GM21381 (cell line): Measurements from ENCODE around the gene ENTPD8.
"Not testable (repeated sequence)": the region's sequence is repeated elsewhere in the genome, so short reads cannot be mapped to it uniquely, and the experiment has no call there.

Source experiments
- ATAC-seq: cut with Tn5 transposase; IDR thresholded peaks from one replicate; pipeline ENCODE4 v1.9.1; 2021; ENCODE audit warnings: mild to moderate bottlenecking, moderate library complexity; ENCODE audit not compliant: unreplicated experiment

ENTPD8 gene

GRCh38 chr9:137416006-137416562 lies 25.1 kb downstream of the ENTPD8 start:
- no peak for ATAC-seq

- no peak for ATAC-seq
Measured at GRCh38 chr9:137415451-137415850, 25.7 kb downstream of the ENTPD8 start.

GRCh38 chr9:137412431-137412830 lies 28.7 kb downstream of the ENTPD8 start:
- ATAC-seq: no peak

DNA sequence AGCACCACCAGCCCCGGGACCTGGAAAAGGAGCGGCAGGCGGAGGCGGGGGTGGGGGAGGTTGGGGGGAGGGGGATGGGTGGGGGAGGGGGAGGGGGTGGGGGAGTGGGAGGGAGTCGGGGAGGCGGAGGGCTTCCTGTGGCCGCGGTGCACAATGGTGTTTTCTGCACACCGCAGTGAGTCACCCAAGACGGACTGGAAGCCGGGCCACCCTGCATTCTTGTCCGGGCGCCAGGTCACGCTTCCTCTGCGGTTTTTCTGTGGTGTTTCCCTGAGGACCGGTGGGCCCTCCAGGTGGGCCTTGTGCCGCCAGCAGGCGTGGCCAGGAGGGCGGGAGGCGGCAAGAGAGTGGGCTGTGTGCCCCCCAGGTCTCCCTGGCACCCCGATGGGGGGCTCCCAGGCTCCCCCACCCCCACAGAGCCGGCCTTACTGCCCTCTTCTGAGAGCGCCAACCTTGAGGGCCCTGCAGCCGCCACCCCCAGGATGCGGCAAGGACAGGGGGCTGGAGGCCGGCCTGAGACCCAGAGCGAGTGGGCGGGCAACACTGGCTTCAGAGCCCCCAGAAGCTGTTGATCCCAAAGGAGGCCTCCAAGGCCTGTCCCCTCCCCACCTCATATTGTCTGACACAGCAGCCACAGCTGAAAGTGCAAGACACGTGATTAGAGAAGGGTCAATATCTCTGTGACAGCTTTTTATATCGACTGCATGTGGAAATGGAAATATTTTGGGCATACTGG lies 29.3 kb downstream of the ENTPD8 start:
- ATAC-seq: no peak

DNA sequence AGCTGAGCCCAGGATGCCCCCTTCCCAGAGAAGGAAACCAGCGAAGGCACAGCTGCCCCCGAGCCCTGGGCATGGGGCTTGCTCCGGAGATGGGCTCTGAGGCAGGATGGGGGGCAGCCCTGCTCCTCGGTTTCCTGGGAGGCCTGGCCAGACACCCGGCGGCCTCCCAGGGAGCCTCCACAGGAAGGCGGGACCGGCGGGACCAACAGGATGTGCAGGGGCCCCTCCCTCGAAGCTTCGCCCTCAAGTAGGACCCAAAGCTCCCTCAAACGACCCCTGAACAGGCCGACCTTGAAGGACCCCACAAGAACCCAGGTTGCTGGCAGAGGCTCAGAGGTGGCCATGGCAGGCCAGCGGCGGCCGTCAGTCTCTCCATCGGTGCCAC lies 29.9 kb downstream of the ENTPD8 start:
- ATAC-seq: no peak

GRCh38 chr9:137410891-137411249 lies 30.3 kb downstream of the ENTPD8 start:
- ATAC-seq: no peak

DNA sequence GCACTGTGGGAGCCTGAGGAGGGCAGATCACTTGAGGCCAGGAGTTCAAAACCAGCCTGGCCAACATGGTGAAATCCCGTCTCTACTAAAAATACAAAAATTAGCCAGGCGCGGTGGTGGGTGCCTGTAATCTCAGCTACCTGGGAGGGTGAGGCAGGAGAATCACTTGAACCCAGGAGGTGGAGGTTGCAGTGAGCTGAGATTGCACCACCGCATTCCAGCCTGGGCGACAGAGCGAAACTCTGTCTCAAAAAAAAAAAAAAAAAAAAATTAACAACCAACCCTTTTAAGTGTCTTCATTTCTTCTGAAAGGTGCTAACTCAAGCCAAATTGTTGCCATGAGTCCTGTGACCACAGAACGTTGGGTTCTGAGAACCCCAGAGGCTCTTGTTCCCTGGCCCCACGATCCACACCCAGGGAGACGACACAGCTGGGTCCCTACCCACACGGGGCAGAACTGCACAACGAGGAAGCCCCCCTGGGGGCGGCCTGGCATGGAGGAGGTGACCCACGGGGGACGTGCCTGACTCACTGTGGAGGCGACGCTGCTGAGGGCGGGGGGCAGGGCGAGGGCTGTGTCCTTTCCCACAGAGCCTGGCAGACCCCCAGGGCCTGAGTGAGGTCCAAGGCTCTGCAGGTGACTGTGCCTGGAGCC lies 30.8 kb downstream of the ENTPD8 start:
- not testable (repeated sequence) for ATAC-seq

DNA sequence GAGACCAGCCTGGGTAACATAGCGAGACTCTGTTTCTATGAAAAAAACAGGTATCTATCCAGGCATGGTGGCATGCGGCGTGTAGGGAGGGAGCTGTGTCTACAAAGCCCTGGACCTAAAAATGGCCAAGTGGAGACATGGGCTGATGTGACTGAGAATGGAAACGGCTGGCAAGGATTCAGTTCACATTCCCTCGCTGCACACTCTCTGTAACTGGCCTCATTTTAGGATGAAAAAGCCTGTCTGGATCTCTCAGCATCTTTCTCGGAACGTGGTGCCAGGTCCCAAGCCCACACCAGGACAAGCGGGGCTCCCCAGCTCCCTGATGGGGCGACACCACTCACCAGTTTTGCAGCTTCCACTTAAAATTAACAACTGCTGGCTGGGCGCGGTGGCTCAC lies 31.6 kb downstream of the ENTPD8 start:
- ATAC-seq: no peak

DNA sequence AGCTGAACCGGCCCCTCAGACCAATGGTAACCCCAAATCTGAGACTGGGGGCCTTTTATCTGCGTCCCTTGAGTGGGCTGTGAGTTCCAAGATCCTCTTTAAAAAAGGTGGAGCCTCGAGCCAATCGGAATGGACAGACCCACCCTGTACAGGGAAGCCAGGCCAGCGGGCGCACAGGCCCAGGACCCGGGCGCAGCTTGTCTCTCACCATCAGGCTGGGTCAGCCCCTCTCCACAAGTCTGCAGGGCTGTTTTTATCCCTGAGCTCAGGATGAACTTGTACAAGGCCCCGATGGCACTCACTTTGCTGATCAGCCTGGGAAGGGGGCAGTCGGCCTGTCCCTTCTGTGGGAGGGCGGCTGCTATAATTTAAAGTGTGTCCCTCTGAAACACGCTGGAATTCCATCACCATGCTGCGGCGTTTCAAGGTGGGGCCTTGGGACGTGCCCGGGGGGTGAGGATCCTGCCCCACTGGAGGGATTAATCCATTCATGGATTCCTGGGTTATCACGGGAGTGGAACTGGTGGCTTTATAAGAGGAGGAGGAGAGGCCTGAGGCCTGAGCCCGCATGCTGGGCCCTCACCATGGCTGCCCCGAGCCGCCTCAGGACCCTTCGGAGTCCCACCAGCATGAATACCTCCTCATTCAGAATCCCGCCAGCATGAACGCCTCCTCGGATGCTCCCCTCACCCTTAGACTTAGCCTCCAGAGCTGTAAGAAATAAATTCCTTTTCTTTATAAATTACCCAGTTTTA lies 32.3 kb downstream of the ENTPD8 start:
- ATAC-seq: no peak

- no peak for ATAC-seq
Measured at GRCh38 chr9:137407590-137408300, 33.4 kb downstream of the ENTPD8 start.

- ATAC-seq: no peak
Measured at GRCh38 chr9:137406876-137407589, 34.1 kb downstream of the ENTPD8 start.

DNA sequence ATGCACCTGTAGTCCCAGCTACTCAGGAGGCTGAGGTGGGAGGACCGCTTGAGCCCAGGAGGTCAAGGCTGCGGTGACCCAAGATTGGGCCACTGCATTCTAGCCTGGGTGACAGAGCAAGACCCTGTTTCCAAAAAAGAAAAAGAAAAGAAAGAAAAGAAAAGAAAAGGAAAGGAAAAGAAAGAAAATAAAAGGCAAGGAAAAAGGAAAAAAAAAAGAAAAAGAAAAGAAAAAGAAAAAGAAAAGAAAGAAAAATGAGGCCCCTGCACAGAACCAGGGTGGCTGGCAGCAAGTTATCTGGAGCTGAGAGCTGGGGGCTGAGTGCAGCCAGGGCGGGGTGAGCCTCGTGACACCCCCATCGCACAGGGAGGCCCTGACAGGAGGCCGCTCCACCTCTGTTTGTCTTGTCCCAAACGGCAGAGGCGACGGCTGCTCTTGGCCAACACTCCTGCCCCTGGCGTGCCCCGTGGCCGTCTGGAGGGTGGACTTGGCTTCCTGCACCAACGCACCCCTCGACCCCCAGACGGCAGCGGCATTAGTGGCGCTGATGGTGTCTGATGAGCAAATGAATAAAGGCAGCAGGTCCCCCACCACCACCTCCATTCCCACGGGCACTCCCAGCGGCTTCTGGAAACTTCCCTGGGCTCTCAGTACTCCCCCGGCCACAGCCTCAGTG lies 34.9 kb downstream of the ENTPD8 start:
- ATAC-seq: no peak

DNA sequence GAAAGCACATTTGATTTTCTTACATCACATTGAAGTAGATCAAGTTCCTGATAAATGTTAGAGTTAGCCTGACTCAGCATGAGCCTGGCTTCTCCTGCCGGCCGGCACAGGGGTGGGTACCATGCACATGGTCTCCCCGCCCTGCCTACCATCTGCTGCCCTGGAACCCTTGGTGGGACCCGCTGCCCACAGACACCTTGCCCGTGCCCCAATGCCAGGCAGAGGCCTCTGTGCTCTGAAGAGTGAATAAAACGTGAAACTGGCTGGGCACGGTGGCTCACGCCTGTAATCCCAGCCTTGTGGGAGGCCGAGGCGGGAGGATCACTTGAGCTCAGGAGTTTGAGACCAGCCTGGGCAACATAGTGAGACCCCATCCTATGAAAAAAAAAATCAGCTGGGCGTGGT lies 35.5 kb downstream of the ENTPD8 start:
- ATAC-seq: no peak

DNA sequence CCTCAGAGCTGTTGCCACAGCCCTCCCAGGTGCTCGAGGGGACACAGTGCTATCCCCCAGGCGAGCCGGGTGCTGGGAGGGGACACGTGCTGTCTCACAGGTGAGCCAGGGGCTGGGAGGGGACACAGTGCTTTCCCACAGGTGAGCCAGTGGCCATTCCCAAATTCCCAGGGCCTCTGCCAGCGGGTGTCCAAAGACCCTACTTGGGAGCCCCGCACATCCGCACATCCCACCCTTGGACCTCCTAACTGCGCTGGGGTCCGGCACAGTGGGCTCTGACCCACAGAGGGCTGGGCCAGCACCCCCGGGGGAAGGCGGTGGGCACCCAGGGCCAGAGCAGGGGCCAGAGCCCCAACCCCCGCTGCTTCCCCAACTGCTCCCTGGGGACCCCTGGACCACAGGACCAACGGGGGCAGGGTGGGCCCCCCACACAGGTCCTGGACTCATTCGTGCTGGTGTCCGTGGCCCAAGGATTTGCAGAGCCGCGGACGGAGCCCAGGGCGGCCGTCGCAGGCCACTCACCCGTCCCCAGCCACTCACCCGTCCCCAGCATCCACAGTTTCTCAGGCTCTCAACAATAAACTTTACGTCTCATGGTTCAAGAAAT lies 36.1 kb downstream of the ENTPD8 start:
- no peak for ATAC-seq

DNA sequence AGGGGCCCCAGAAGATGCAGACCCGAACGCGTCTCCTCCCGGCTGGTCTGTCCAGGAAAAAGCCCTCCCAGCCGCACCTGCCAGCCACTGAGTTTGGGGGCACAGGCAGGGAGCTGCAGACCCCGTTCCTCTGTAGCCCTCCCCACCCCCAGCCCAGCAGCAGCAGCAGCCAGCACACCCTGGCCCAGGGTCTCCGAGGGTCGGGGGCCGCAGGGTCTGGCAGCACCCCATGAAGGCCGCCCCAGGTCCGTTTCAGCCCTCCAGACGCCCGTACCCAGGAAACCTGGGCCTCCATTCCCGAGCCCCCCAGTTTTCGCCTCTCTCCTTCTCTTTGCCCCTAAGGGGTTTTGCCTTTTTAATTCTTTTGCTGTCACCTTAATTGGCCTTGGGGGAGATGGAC lies 37.9 kb downstream of the ENTPD8 start:
- ATAC-seq: no peak

DNA sequence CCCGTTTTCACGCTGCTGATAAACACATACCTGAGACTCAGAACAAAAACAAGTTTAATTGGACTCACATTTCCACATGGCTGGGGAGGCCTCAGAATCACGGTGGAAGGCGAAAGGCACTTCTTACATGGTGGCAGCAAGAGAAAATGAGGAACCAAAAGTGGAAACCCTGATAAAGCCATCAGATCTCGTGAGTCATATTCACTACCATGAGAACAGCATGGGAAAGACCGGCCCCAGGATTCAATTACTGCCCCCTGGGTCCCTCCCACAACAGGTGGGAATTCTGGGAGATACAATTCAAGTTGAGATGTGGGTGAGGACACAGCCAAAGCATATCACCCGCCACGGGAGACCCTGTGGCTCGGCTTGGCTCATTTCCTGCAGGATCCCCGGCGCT lies 38.4 kb downstream of the ENTPD8 start:
- ATAC-seq: no peak

DNA sequence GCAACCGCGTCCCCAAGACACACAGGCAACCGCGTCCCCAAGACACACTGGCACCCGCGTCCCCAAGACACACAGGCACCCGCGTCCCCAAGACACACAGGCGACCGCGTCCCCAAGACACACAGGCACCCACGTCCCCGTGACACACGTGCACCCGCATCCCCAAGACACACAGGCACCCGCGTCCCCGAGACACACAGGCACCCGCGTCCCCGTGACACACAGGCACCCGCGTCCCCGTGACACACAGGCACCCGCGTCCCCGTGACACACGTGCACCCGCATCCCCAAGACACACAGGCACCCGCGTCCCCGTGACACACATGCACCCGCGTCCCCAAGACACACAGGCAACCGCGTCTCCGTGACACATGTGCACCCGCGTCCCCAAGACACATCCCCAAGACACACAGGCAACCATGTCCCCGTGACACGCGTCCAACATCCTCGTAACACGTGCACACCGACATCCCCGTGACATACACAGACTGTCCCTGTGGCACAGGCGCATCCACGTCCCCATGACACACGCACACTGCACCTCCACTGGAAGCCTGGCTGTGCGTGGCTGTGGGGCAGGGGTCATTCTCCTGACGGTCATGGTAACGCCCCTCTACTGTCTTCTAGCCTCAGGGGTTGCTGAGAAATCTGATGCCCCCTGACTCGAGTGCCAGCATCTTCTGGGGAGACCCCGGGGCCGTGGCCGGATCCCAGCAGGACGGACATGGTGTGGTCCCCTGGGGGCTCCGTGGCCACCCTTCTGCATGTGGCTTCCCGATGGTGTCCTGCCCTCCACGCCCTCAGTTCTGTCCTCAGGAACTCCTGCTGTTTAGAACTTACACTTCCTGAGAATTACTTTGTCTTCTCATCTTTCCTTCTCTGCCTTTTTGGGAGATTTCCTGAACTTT lies 42.3 kb downstream of the ENTPD8 start:
- no peak for ATAC-seq

DNA sequence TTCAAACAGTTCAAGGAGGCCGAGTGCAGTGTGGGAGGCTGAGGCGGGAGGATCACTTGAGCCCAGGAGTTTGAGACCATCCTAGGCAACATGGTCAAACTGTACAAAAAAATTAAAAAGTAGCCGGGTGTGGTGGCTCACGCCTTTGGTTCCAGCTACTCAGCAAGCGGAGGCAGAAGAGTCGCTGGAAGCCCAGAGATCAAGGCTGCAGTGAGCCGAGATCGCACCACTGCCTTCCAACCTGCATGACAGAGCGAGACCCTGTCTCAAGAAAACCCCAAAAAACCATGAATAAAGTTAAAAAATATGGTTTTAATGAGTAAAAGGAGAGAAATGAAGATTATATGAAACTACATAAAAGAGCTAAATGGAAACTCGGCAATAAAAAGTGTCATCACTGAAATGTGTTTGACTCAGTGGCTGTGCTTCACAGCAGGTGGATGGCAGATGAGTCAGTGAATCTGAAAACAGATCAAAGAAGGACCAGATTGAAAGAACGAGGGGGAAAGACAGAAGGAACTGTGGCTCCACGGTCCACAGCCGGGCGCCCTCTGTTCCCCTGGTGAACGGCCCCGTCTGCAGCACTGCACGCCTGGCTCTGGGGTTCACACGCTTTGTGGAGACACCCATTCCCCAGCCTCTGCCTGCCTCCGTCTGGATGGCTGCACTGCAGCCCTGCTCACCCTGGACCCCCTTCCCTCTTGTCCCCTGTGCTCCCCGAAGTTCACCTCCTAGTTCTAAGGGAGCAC lies 43.3 kb downstream of the ENTPD8 start:
- no peak for ATAC-seq
